WTC11 (cell line): ENCODE measurements around the gene DNAH17. TPM values are rescaled to one million over a fixed set of nuclear protein-coding genes. Genes with fewer than 3 reads are reported as not detected.

Experiments used
- ATAC-seq: fragments of 200-7000 bp; cut with Tn5 transposase; 2 replicates; pipeline ENCODE4 v1.10.0; 2021; ENCODE audit warnings: mild to moderate bottlenecking, moderate library complexity
- CTCF ChIA-PET: fragments of 300-600 bp; sonication (Branson Sonifier 250); formaldehyde crosslinking; loops from one replicate; lab custom pipeline; 2021; ENCODE audit warnings: antibody characterized with exemption; lab: Charles Lee
- POLR2A ChIA-PET: fragments of 350-600 bp; sonication (Branson Sonifier 250); formaldehyde crosslinking; loops from one replicate; lab custom pipeline; 2021; ENCODE audit warnings: antibody characterized with exemption; lab: Charles Lee
- DNase-seq: peaks from one replicate; pipeline ENCODE4 v3.0.0; 2021; ENCODE audit warnings: low spot score
- H3K27ac Mint-ChIP-seq: 2 replicates; pipeline ENCODE4 v1.8.0; 2021; ENCODE audit warnings: mixed read lengths
- H3K27me3 Mint-ChIP-seq: 2 replicates; pipeline ENCODE4 v1.8.0; 2021; ENCODE audit warnings: low read depth, mild to moderate bottlenecking, moderate library complexity, mixed read lengths
- H3K36me3 Mint-ChIP-seq: 2 replicates; pipeline ENCODE4 v1.8.0; 2021; ENCODE audit warnings: mixed read lengths
- H3K4me1 Mint-ChIP-seq: 2 replicates; pipeline ENCODE4 v1.8.0; 2022; ENCODE audit warnings: mixed read lengths
- H3K4me3 Mint-ChIP-seq: 2 replicates; pipeline ENCODE4 v1.8.0; 2021; ENCODE audit warnings: mild to moderate bottlenecking, moderate library complexity, mixed read lengths
- H3K9me3 Mint-ChIP-seq: 2 replicates; pipeline ENCODE4 v1.8.0; 2021; ENCODE audit warnings: mixed read lengths
- FOXJ3 ChIP-seq: sonication (generic); formaldehyde crosslinking; IDR thresholded peaks from 2 replicates; pipeline ENCODE4 v1.9.0; 2021; ENCODE audit warnings: missing genetic modification reagents, mild to moderate bottlenecking, borderline replicate concordance
- FOXK1 ChIP-seq: sonication (generic); formaldehyde crosslinking; IDR thresholded peaks from 2 replicates; pipeline ENCODE4 v1.8.0; 2022; ENCODE audit warnings: mild to moderate bottlenecking, moderate library complexity, missing genetic modification reagents
- IRF2 ChIP-seq: sonication (generic); formaldehyde crosslinking; IDR thresholded peaks from 2 replicates; pipeline ENCODE4 v1.8.0; 2022; ENCODE audit warnings: low read depth, missing genetic modification reagents, borderline replicate concordance
- KAT7 ChIP-seq: sonication (generic); formaldehyde crosslinking; IDR thresholded peaks from 2 replicates; pipeline ENCODE4 v1.8.1; 2023; ENCODE audit warnings: missing genetic modification reagents, mild to moderate bottlenecking, borderline replicate concordance
- NR1H2 ChIP-seq: sonication (generic); formaldehyde crosslinking; IDR thresholded peaks from 2 replicates; pipeline ENCODE4 v1.9.0; 2021; ENCODE audit warnings: mild to moderate bottlenecking, moderate library complexity, missing genetic modification reagents
- OVOL2 ChIP-seq: fragments of 250-450 bp; sonication (Bioruptor Pico); IDR thresholded peaks from 2 replicates; pipeline ENCODE4 v1.9.0; 2021; ENCODE audit warnings: mild to moderate bottlenecking, borderline replicate concordance
- RORB ChIP-seq: fragments of 250-450 bp; sonication (Bioruptor Pico); IDR thresholded peaks from 2 replicates; pipeline ENCODE4 v1.9.0; 2021; ENCODE audit warnings: mild to moderate bottlenecking
- ZNF219 ChIP-seq: sonication (generic); formaldehyde crosslinking; IDR thresholded peaks from 2 replicates; pipeline ENCODE4 v1.8.0; 2023; ENCODE audit warnings: missing genetic modification reagents, mild to moderate bottlenecking, borderline replicate concordance
- ZNF423 ChIP-seq: fragments of 250-450 bp; sonication (Bioruptor Pico); IDR thresholded peaks from 2 replicates; pipeline ENCODE4 v2.1.2; 2022; ENCODE audit warnings: mild to moderate bottlenecking, moderate library complexity
- total RNA-seq: library from RNA; stranded (reverse); gene quantifications from 3 replicates; pipeline ENCODE4 v1.2.3, GENCODE V29; 2021
- TF ChIP-seq, protein P1 (sequence below): fragments of 250-450 bp; sonication (Bioruptor Pico); IDR thresholded peaks from 2 replicates; pipeline ENCODE4 v1.9.0; 2021; ENCODE audit warnings: mild to moderate bottlenecking, borderline replicate concordance
- TF ChIP-seq, protein P2 (sequence below): fragments of 250-450 bp; sonication (Bioruptor Pico); IDR thresholded peaks from 2 replicates; pipeline ENCODE4 v1.9.0; 2021; ENCODE audit warnings: mild to moderate bottlenecking
- TF ChIP-seq, protein P3 (sequence below): sonication (generic); formaldehyde crosslinking; IDR thresholded peaks from 2 replicates; pipeline ENCODE4 v1.8.0; 2022; ENCODE audit warnings: mild to moderate bottlenecking, missing genetic modification reagents
- TF ChIP-seq, protein P4 (sequence below): sonication (generic); formaldehyde crosslinking; IDR thresholded peaks from 2 replicates; pipeline ENCODE4 v1.8.1; 2022; ENCODE audit warnings: low read depth, missing genetic modification reagents, borderline replicate concordance
- TF ChIP-seq, protein P5 (sequence below): sonication (generic); formaldehyde crosslinking; conservative IDR thresholded peaks from 2 replicates; pipeline ENCODE4 v1.8.1; 2022; ENCODE audit warnings: mild to moderate bottlenecking, missing genetic modification reagents
- TF ChIP-seq, protein P6 (sequence below): fragments of 200-600 bp; IDR thresholded peaks from 2 replicates; pipeline ENCODE4 v1.8.0; 2022; ENCODE audit warnings: antibody characterized with exemption

Gene DNAH17
- total RNA-seq, 1 experiment from 2014 or later: 0.87 TPM

DNA sequence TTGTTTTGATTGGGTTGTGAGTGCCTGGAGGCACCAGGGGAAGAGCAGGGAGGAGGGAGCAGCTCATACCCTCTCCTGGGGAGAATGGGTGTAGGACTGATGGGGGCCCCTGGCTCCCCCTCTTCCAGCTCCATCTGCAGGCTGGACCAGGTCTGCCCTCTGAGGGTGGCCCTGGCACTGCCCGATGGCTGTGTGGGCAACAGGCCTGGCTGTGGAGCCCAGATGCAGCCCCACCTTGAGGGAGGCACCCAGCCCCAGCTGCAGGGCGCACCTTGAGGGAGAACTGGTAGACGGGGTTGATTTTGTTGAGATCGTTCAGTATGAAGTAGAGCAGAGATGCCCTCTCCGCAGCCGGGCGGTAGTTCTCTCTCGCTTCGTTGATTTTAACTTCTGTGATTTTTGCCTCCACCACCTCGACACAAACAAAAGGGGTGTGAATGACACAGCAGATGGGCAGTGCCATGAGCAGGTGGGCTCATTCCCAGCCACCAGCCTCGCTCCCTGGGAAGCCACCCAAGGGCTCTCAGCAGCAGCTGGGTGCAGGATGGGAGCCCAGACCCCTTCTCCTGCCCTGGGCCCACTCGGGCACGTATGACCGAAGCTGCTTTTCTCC lies 127.1 kb downstream of the DNAH17 start:
- no peak for DNase-seq
- TF ChIP-seq NR1H2 (CRISPR knock-in tag): no peak
- no peak for TF ChIP-seq KAT7 (CRISPR knock-in tag)
- TF ChIP-seq, protein P1, sequence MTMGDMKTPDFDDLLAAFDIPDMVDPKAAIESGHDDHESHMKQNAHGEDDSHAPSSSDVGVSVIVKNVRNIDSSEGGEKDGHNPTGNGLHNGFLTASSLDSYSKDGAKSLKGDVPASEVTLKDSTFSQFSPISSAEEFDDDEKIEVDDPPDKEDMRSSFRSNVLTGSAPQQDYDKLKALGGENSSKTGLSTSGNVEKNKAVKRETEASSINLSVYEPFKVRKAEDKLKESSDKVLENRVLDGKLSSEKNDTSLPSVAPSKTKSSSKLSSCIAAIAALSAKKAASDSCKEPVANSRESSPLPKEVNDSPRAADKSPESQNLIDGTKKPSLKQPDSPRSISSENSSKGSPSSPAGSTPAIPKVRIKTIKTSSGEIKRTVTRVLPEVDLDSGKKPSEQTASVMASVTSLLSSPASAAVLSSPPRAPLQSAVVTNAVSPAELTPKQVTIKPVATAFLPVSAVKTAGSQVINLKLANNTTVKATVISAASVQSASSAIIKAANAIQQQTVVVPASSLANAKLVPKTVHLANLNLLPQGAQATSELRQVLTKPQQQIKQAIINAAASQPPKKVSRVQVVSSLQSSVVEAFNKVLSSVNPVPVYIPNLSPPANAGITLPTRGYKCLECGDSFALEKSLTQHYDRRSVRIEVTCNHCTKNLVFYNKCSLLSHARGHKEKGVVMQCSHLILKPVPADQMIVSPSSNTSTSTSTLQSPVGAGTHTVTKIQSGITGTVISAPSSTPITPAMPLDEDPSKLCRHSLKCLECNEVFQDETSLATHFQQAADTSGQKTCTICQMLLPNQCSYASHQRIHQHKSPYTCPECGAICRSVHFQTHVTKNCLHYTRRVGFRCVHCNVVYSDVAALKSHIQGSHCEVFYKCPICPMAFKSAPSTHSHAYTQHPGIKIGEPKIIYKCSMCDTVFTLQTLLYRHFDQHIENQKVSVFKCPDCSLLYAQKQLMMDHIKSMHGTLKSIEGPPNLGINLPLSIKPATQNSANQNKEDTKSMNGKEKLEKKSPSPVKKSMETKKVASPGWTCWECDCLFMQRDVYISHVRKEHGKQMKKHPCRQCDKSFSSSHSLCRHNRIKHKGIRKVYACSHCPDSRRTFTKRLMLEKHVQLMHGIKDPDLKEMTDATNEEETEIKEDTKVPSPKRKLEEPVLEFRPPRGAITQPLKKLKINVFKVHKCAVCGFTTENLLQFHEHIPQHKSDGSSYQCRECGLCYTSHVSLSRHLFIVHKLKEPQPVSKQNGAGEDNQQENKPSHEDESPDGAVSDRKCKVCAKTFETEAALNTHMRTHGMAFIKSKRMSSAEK (CRISPR knock-in tag): no peak
- TF ChIP-seq, protein P2, sequence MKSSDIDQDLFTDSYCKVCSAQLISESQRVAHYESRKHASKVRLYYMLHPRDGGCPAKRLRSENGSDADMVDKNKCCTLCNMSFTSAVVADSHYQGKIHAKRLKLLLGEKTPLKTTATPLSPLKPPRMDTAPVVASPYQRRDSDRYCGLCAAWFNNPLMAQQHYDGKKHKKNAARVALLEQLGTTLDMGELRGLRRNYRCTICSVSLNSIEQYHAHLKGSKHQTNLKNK (CRISPR knock-in tag): no peak
- no peak for TF ChIP-seq FOXJ3 (CRISPR knock-in tag)
- TF ChIP-seq, protein P3, sequence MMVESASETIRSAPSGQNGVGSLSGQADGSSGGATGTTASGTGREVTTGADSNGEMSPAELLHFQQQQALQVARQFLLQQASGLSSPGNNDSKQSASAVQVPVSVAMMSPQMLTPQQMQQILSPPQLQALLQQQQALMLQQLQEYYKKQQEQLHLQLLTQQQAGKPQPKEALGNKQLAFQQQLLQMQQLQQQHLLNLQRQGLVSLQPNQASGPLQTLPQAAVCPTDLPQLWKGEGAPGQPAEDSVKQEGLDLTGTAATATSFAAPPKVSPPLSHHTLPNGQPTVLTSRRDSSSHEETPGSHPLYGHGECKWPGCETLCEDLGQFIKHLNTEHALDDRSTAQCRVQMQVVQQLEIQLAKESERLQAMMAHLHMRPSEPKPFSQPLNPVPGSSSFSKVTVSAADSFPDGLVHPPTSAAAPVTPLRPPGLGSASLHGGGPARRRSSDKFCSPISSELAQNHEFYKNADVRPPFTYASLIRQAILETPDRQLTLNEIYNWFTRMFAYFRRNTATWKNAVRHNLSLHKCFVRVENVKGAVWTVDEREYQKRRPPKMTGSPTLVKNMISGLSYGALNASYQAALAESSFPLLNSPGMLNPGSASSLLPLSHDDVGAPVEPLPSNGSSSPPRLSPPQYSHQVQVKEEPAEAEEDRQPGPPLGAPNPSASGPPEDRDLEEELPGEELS (CRISPR knock-in tag): no peak
- no peak for TF ChIP-seq ZNF219
- TF ChIP-seq, protein P4, sequence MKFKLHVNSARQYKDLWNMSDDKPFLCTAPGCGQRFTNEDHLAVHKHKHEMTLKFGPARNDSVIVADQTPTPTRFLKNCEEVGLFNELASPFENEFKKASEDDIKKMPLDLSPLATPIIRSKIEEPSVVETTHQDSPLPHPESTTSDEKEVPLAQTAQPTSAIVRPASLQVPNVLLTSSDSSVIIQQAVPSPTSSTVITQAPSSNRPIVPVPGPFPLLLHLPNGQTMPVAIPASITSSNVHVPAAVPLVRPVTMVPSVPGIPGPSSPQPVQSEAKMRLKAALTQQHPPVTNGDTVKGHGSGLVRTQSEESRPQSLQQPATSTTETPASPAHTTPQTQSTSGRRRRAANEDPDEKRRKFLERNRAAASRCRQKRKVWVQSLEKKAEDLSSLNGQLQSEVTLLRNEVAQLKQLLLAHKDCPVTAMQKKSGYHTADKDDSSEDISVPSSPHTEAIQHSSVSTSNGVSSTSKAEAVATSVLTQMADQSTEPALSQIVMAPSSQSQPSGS (CRISPR knock-in tag): no peak
- no peak for TF ChIP-seq FOXK1 (CRISPR knock-in tag)
- no peak for TF ChIP-seq ZNF423
- no peak for TF ChIP-seq RORB
- TF ChIP-seq, protein P5, sequence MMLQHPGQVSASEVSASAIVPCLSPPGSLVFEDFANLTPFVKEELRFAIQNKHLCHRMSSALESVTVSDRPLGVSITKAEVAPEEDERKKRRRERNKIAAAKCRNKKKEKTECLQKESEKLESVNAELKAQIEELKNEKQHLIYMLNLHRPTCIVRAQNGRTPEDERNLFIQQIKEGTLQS: no peak
- no peak for TF ChIP-seq OVOL2 (CRISPR knock-in tag)
- TF ChIP-seq, protein P6, sequence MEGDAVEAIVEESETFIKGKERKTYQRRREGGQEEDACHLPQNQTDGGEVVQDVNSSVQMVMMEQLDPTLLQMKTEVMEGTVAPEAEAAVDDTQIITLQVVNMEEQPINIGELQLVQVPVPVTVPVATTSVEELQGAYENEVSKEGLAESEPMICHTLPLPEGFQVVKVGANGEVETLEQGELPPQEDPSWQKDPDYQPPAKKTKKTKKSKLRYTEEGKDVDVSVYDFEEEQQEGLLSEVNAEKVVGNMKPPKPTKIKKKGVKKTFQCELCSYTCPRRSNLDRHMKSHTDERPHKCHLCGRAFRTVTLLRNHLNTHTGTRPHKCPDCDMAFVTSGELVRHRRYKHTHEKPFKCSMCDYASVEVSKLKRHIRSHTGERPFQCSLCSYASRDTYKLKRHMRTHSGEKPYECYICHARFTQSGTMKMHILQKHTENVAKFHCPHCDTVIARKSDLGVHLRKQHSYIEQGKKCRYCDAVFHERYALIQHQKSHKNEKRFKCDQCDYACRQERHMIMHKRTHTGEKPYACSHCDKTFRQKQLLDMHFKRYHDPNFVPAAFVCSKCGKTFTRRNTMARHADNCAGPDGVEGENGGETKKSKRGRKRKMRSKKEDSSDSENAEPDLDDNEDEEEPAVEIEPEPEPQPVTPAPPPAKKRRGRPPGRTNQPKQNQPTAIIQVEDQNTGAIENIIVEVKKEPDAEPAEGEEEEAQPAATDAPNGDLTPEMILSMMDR: no peak
- TF ChIP-seq IRF2: no peak
- TF ChIP-seq, all 79 proteins: peak for 0
- Mint-ChIP-seq H3K9me3 (peaks cover 10% of the 10 kb centered on the region), H3K27ac (no peak overlapping the region), H3K36me3 (peaks cover 5% of the 10 kb centered on the region; the same call in 1 of the 2 replicates), H3K4me3 (no peak overlapping the region), H3K4me1 (no peaks in the 10 kb centered on the region), H3K27me3 (no peaks in the 10 kb centered on the region)
- ChIA-PET CTCF (interaction anchor here (0.5 to 1.7 kb wide), 8 partner anchors 29 to 1664 kb away, joined by 3 to 6 read pairs (median 4); no protein-coding TSS in a partner anchor), POLR2A (interaction anchor here (0.7 kb wide), 1 partner anchor 39 kb away, joined by 10 read pairs; no protein-coding TSS in a partner anchor)
- no peak for ATAC-seq
